ENCODE results near the gene FANCC.

Gene FANCC

DNA sequence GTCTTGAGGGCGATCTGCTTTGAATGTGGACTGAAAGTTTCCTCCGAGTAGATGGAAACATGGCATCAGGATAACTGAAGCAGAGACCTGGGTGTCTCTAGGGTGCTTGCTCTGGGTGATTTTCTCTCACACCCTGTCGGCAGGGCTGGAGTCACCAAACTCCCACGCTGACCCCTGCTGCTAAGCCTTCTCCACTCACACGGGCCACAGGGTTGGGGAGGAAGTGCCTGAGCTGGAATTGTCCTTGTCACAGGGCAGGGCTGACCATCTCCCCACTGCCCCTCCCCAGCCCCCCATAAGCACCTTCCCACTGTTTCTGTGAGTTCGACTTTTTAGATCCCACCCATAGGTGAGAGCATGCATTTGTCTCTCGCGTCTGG is 212.9 kb downstream of the FANCC start:
- no peak for DNase-seq (ENCODE audit: low read depth in 2 of 3, low spot score in 1 of 3)

DNA sequence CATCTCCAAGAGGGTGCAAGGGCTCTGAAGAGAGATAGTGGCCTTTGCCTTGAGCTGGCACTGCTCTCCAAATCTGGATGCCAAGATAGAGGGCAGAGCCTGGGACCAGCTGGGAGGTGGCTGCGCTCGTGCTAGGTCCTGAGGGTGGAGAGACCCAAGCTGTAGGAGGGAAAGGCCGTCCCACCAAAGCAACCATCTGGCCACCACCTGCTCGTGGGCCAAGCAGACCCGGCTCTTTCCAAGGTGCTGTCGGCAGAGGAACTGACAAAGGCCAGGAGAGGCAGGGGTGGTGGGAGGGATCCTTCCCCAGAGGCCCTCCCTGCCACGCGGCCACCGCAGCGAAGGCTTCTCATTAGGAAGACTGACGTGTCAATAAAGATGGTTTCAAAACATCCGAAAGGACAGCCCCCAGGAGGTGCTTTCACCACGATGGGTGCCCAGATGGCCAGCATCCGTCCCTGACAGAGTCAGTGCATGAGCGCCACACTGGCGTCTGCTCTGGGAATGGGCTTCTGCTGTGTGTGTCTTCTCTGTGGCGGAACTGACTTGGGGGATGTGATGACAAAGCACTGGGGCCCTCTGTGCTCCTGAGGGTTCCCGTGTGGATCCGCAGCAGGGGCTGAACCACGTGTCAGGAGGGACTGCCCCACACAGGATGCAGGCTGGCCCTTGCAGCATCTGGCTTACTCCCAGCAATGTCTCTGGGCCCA is 213.5 kb downstream of the FANCC start:
- no peak for DNase-seq (ENCODE audit: low read depth in 2 of 3, low spot score in 1 of 3)

- no peak for DNase-seq (ENCODE audit: low read depth in 2 of 3, low spot score in 1 of 3)
These were observed 214.2 kb downstream of the FANCC start for GRCh38 chr9:95103281-95103771.

DNA sequence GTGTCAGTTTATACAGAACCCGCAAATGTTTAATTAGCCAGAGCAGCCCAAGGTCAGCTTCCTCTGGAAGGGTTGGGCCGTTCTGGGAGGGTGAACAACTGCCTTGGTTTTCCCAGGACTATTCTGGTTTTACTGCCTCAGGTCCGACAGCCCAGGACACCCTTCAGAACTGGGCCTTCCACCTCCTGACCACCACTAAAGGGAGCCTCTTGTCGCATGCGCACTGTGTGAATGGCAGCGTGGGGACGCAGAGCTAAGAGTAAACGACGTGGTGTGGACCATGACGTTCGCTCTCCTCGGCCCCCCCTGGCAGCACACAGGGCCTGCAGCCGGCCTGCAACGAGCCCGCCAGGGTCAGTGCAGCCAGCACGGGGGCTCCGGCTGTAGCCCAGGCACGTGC is 214.9 kb downstream of the FANCC start:
- no peak for DNase-seq (ENCODE audit: low read depth in 2 of 3, low spot score in 1 of 3)

GRCh38 chr9:95102001-95102433 is 215.5 kb downstream of the FANCC start:
- DNase-seq (ENCODE audit: low read depth in 2 of 3, low spot score in 1 of 3): no peak

GRCh38 chr9:95101326-95101725 is 216.2 kb downstream of the FANCC start:
- DNase-seq (ENCODE audit: low read depth in 2 of 3, low spot score in 1 of 3): no peak

- no peak for DNase-seq (ENCODE audit: low read depth in 2 of 3, low spot score in 1 of 3)
These were observed 217.4 kb downstream of the FANCC start for GRCh38 chr9:95100071-95100627.

DNA sequence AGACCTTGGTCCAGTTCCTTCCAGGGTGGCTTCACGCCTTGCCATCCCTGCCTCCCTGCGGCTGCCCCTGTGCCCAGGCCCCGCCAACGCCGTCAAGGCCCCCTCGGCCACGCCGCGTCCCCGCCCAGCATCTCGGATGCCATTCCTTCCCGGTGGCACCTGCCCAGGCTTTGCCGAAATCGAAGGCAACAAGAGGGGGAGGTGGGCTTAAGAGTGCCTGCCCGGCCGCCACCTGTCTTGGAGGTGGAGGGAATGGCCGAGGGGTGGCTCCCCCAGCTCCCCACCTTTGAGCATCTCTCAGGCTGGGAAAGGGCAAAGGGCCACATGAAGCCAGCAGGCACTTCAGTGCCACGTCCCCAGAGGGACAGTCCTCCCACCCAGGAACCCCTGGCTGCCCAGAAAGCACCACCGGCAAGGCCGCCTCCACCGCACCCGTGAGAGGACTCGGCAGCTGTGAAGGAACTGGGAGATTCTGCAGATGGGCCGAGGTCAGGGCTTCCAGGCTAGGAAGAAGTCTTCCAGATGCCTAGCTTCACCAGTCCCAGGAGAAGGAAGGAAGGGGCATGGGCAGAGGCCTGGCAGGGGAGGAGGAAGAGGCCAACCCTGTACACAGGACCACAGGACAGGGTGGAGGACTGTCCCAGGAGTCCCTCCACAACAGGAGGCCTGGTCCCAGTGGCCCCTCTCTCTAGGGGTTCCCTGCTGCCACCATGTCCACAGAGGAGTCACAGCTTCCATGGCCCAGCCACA is 218.0 kb downstream of the FANCC start:
- no peak for DNase-seq (ENCODE audit: low read depth in 2 of 3, low spot score in 1 of 3)

GRCh38 chr9:95098391-95098921 is 219.1 kb downstream of the FANCC start:
- DNase-seq (ENCODE audit: low read depth in 2 of 3, low spot score in 1 of 3): no peak

- no peak for DNase-seq (ENCODE audit: low read depth in 2 of 3, low spot score in 1 of 3)
These were observed 220.2 kb downstream of the FANCC start for GRCh38 chr9:95097279-95097678.

- no peak for DNase-seq (ENCODE audit: low read depth in 2 of 3, low spot score in 1 of 3)
These were observed 220.7 kb downstream of the FANCC start for GRCh38 chr9:95096807-95097206.

DNA sequence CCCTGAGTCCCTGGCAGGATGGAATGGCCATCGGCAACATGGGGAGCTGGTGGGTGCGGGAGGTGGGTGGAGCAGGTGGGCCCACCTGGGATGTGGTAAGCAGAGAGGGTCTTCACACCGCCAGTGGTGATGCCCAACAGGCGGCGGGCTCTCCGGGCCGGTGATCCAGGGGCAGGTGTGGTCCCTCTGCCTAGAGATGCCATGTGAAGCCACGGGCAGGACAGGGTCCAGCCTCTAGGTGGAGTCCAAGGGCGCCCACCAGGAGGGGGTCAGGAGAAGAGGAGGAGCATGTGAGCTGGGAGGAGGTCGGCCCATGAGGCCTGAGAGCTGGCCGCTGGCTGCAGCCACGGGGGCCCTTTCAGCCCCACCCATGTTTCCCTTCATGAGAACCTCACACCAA is 221.1 kb downstream of the FANCC start:
- no peak for DNase-seq (ENCODE audit: low read depth in 2 of 3, low spot score in 1 of 3)

DNA sequence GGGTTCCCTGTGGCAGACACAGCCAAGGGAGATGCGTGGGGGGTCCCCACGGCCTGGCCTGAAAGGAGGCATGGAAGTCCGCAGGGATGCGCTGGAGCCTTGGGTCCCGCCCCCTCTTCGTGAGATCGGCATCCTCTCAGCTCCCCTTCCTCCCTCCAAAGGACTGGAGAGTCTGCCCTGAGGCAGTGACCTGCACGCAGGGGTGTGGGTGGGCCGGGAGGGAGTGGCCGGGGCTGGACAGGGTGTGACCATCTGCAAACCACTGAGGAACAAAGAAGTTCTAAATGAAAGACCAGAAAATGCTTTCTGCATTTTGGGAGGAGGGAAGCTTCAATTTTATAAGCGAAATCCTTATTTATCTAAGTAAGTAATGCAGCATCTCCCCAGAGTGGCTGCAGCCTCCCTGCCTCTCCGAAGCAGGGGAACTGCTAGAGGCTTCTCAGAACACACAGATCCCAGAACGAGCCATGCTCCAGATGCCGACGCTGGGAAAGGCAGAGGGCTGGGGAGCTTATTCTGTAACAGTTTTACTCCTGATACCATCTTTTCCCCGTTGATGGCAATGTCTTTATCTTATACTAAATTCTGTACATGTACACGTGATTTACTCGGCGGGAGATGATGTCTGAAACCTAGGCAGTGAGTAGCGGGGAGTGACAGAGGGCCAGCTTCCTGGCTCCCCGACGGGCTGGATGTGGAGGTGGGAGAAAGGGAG is 221.7 kb downstream of the FANCC start:
- no peak for DNase-seq (ENCODE audit: low read depth in 2 of 3, low spot score in 1 of 3)

DNA sequence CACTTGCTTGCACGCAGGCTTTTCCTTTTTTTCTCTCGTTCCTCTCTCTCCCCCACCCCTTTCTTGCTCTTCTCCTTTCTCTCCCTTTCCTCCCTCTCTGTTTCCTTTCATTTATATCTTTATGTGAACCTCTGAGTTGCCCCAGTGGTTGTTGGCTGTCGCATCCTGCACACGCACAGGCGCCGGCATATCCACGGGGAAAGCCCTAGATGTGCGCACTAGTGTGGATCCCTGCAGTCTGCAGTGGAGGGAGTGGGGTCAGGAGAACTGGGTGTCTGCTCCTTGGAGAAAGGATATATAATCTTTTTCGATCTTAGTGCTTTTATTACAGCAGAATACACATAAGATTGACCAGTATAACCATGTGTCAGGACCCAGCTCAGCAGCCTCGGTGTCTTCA is 223.5 kb downstream of the FANCC start:
- DNase-seq (ENCODE audit: low read depth in 2 of 3, low spot score in 1 of 3): no peak

GRCh38 chr9:95093586-95093985 is 223.9 kb downstream of the FANCC start:
- no peak for DNase-seq (ENCODE audit: low read depth in 2 of 3, low spot score in 1 of 3)

DNA sequence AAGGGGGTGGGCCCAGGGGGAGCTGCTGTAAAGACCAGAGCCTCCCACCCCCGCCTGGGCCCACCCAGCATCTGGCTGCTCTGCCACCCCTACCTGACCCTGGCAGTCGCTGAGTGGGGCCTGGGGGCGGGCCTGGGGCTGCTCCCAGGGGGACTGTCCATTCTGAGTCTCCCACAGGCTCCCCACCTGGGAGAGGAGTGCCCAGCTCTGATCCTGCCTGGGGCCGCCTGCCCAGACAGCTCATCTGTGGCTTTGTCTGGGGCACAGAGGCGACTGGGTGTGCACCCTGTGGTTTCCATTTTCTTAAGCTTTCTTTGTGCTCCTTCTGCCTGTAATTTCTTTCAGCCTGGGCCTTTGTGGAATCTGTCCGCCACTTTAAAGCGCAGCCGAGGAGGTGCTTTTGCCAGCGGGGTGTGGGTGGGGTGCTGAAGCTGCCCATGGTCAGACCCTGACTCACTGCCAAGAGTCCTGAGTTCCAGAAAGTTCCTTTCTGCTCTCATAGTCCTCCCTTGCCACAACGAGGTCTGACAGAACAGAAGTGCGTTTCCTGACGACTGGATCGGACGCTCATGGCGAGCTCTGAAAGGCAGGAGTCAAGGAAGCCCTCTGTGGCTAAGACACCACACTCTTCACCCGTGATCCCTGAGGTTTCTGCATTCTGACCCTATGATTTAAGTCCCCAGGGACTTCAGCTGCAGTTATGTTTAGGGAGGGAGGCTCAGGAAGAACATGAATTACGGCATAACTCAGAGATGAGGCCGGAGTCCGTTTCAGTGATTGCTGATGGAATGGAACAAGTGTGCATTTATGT is 225.0 kb downstream of the FANCC start:
- no peak for DNase-seq (ENCODE audit: low read depth in 2 of 3, low spot score in 1 of 3)

DNA sequence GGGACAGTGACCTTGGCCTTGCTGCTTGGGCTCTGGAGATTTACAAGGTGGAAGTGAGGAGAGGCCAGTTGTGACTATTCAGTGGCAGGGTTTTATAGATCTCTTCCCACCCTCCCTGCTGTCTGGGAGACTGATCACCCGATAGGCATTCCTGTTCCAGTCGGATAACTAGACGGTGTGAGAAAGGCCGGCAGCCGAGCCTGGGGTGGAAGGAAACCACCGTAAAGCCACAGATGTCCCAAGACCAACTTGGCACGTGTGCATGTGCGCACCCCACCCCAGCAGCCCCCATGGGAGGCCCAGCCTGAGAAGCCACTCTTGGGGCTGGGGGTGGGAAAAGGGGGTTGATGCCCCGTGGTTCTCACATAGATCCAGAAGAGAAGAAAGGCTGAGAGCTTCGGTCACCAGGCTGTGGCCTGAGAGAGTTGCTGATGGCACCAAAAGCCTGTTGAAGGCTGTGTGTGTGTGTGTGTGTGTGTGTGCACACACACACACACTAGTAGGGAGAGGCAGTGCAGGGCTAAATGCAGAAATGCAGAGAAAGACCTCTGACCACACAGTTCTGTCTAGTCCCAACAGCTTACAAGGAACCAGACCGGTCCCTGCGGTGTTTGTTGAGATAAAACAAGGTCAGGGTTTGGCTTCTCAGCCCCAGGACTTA is 225.8 kb downstream of the FANCC start:
- no peak for DNase-seq (ENCODE audit: low read depth in 2 of 3, low spot score in 1 of 3)

DNA sequence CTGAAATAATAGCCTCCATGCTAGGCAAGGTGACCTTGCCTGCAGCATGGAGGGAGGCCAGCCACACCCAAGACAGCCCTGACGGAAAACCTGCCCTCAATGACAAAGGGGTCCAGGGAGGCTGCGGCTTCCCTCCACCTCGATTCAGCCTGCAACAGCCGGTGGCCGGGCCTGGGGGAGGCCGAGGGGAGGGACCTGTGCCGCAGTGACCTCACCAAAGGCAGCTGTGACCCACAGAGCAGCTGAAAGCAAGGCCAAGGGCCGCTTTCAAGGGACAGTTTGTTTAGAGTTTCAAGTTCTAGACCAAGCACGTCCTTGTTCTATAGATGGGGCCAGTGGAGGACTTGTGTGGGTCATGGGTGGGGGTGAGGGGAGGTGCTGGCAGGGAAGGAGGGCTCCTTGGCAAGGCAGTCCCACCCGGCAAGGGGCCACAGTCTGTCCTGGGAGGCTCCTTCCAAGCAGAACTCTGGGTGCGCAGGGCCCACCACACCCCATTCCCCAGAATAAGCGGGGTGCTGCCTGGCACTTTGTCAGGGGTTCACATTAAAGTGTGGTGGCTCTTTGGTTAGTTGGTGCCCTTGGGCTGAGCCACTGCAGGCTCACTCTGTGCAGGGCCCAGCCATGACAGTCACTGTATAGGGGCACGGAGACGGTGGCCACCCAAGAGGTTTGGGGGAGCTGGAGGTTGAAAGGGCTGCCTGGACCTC is 226.5 kb downstream of the FANCC start:
- DNase-seq (ENCODE audit: low read depth in 2 of 3, low spot score in 1 of 3): no peak

DNA sequence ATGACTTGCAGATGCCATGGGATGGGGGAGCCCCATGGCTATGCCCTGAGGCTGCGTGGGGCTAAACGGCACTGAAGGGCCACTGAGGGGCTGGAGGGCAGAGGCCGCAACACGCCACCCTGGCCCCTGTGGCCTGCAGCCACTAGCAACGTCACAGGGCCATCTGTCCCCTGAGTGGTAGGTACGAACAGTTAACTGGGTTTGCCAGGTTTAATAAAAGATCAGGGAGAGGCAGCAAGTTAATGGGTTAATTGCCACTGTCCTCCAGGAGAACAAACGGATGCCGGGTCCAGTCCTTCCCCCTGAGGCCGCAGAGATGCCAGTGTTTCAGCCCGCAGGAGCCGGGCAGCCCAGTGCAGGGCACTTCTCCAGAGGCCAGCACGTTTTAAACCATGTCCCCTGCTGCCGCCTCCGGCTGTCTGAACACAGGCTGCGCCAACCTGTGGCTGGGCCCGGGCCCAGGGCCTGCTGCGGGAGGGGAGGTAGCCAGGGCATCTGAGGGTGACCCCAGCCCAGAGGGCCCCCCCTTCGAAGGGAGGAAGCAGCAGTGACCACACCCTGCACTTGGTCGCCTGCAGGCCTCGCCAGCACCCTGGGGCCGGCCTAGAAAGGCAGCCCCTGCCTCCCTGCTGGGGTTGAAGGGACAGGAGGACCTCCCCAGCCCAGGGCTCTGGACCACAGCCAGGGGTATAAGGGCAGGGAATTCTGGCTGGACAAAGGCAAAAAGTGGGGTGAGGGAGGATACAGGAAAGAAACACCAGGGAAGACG is 227.3 kb downstream of the FANCC start:
- DNase-seq (ENCODE audit: low read depth in 2 of 3, low spot score in 1 of 3): no peak
